Left lung (tissue), 10 donors: ENCODE measurements around the gene RIMS4. TPM values are rescaled to one million over a fixed set of nuclear protein-coding genes. Genes with fewer than 3 reads are reported as not detected.
A peak's percentile ranks its signal among the peaks of the same experiment; 100 is the strongest.

Source experiments
- ATAC-seq: fragments of 200-7000 bp; cut with Tn5 transposase; one replicate; pipeline ENCODE4 v1.9.1; 2020; ENCODE audit warnings: moderate library complexity
- DNase-seq, 4 donors: peaks; one replicate each; pipeline ENCODE4 v3.0.0-alpha.2; 2013 to 2020
- H3K27ac ChIP-seq, 2 donors: fragments of 200-600 bp; sonication (generic) in 1 of 2; one replicate each; pipeline versions ENCODE4 v1.5.0 to v1.8.0; 2020 to 2021
- H3K27me3 ChIP-seq, 2 donors: fragments of 200-600 bp; sonication (generic) in 1 of 2; one replicate each; pipeline versions ENCODE4 v1.5.0 to v1.8.0; 2020 to 2021
- H3K36me3 ChIP-seq, 2 donors: fragments of 200-600 bp; sonication (generic) in 1 of 2; one replicate each; pipeline versions ENCODE4 v1.5.0 to v1.8.0; 2020 to 2021
- H3K4me1 ChIP-seq, 2 donors: fragments of 200-600 bp; one replicate each; pipeline ENCODE4 v1.8.0; 2021
- H3K4me3 ChIP-seq, 2 donors: fragments of 200-600 bp; sonication (generic) in 1 of 2; one replicate each; pipeline versions ENCODE4 v1.5.0 to v1.8.0; 2020 to 2021; ENCODE audit warnings: mild to moderate bottlenecking in 1 of 2
- H3K9me3 ChIP-seq, 2 donors: fragments of 200-600 bp; sonication (generic) in 1 of 2; one replicate each; pipeline versions ENCODE4 v1.5.0 to v1.8.0; 2020 to 2021
- intact Hi-C, 2 donors: fragments of 100-400 bp; cut with DNase I; formaldehyde crosslinking; loops; one replicate each; pipeline versions ENCODE4 v1.11.2 to v1.14.2; 2022
- polyA plus RNA-seq, 6 donors: library from polyadenylated mRNA; unstranded; fragments of 120-200 nt; gene quantifications; one replicate each; pipeline ENCODE4 v1.2.1, GENCODE V29; 2013; ENCODE audit not compliant: insufficient read length in 6 of 6
- total RNA-seq, 2 donors: library from RNA; stranded (reverse); fragmentation: NEBNext Ultra II Directional; extraction: Animal tissue kit (Norgen Biotek cat#: 25700); gene quantifications; one replicate each; pipeline ENCODE4 v1.2.1, GENCODE V29; 2021
- TF ChIP-seq, protein P1 (sequence below), 2 donors: fragments of 200-600 bp; sonication (generic) in 1 of 2; IDR thresholded peaks; one replicate each; pipeline versions ENCODE4 v1.5.0 to v1.8.0; 2021; ENCODE audit warnings: antibody characterized with exemption in 2 of 2
- donor health status: DM: no; HTN: yes; CAD: no.
- donor health status: DM: no; HTN: no; CAD: no.

RIMS4 gene
- total and polyA plus RNA-seq, 8 donors, result 0.47 to 6.3 (median 4.1) TPM

DNA sequence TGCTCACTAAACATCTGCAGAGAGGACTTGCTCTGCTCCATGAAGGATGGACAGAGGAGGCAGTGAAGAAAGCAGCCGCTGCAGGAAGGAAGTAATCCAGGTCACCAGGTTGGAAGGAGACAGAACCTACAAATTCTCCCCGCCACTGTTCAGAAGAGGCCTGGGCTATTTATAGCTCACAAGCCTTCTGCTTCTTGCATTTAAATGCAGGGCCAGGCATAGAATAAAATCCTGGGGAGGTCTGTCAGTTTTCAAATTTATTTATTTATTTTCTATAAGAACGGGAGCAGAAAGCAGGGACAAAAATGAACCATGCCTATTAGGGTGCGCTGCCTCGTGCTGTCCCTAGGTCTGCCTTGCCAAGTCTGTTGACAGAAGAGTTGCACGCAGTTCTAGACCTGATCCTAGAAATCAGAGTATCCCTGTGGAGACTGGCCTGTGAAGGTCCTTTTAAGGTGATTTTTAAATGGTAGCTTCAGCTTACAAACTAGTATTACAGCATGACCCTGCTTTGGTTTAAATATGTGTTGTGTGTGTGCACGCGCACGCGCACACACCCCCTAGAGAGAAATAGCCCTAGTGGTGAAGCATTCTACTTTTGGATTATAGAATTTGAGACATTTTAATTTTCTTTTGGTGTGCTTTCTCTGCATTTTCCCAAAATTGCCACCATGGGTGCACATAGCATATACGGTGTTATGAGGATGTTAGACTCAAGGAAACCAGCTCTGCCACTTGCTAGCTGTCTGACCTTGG, 19.5 kb downstream of the RIMS4 start:
- Histone ChIP-seq H3K4me3 (no peak overlapping the region), H3K9me3 (no peaks in the 10 kb centered on the region), H3K4me1 (no peaks in the 10 kb centered on the region), H3K27ac (no peak overlapping the region), H3K36me3 (no peaks in the 10 kb centered on the region), H3K27me3 (peaks cover 0 to 10% of the 10 kb centered on the region in 2 donors)
- intact Hi-C loops, result no loop called here
- ATAC-seq, result no peak
- TF ChIP-seq, protein P1, sequence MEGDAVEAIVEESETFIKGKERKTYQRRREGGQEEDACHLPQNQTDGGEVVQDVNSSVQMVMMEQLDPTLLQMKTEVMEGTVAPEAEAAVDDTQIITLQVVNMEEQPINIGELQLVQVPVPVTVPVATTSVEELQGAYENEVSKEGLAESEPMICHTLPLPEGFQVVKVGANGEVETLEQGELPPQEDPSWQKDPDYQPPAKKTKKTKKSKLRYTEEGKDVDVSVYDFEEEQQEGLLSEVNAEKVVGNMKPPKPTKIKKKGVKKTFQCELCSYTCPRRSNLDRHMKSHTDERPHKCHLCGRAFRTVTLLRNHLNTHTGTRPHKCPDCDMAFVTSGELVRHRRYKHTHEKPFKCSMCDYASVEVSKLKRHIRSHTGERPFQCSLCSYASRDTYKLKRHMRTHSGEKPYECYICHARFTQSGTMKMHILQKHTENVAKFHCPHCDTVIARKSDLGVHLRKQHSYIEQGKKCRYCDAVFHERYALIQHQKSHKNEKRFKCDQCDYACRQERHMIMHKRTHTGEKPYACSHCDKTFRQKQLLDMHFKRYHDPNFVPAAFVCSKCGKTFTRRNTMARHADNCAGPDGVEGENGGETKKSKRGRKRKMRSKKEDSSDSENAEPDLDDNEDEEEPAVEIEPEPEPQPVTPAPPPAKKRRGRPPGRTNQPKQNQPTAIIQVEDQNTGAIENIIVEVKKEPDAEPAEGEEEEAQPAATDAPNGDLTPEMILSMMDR (IDR thresholded peaks at IDR 0.05), result no peak
- no peak for DNase-seq

DNA sequence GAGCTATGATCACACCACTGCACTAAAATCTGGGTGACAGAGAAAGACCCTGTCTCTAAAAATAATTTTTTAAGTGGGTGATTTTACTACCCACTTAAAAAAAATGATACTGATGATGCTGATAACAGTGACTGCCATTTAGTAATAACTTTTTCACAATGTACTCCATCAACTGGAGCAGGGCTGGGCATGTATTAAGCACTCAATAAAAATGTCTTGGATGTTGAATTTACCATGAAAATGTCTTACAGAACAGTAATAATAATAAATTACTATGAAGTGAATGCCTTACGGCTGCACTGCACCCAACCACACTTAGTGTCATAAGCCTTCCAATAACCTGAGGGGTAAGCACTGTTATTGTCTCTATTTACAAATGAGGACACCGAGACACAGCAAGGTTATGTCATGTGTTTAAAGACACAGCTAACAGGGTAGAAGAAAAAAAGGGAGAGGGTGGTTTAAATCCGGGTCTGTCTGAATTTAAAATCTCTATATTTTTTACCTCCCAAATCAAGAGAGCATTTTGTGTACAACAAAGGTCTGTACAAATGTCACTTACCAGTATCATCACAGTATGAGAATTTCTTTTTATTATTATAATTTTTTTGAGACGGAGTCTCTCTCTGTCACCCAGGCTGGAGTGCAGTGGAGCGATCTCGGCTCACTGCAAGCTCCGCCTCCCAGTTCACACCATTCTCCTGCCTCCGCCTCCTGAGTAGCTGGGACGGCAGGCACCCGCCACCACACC, 21.5 kb downstream of the RIMS4 start:
- Histone ChIP-seq H3K9me3 (no peaks in the 10 kb centered on the region), H3K4me3 (no peak overlapping the region), H3K27me3 (peaks cover 0 to 10% of the 10 kb centered on the region in 2 donors), H3K4me1 (no peaks in the 10 kb centered on the region), H3K27ac (no peak overlapping the region), H3K36me3 (no peaks in the 10 kb centered on the region)
- no peak for DNase-seq
- intact Hi-C loops, result no loop called here
- TF ChIP-seq, protein P1 (IDR thresholded peaks at IDR 0.05), result no peak
- ATAC-seq, result no peak

DNA sequence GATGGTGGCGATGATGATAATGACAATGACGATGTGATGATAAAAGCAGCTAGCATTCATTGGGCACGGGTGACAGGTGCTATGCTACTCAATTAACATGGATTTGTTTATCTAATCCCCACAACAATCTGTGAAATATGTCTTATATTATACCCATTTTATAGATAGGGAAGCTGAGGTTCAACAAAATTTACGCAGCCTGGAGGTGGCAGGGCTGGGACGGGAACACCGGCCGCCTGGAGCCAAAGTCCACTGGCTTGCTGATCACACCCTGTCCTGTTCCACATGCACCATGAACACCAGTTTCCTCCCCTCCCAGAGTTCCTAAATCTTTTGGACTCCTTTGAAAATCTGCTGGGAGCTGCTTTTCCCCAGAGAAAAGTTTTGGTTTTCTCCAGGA, 23.0 kb downstream of the RIMS4 start:
- Histone ChIP-seq H3K9me3 (no peaks in the 10 kb centered on the region), H3K27me3 (peaks cover 0 to 10% of the 10 kb centered on the region in 2 donors), H3K4me1 (no peaks in the 10 kb centered on the region), H3K27ac (no peak overlapping the region), H3K36me3 (no peaks in the 10 kb centered on the region), H3K4me3 (no peak overlapping the region)
- ATAC-seq, result no peak
- peak in 1 of 4 donors; percentile 43 for DNase-seq
- intact Hi-C loops, result no loop called here
- TF ChIP-seq, protein P1 (IDR thresholded peaks at IDR 0.05), result no peak

GRCh38 chr20:44785768-44786167, 24.6 kb downstream of the RIMS4 start:
- no peaks in the 10 kb centered on the region for H3K4me1 ChIP-seq
- no peaks in the 10 kb centered on the region for H3K36me3 ChIP-seq
- TF ChIP-seq, protein P1 (IDR thresholded peaks at IDR 0.05), result no peak
- DNase-seq, result no peak
- no peak for ATAC-seq
- no peak overlapping the region for H3K4me3 ChIP-seq
- H3K27ac ChIP-seq, result no peak overlapping the region
- H3K27me3 ChIP-seq, result peaks cover 0 to 13% of the 10 kb centered on the region in 2 donors
- H3K9me3 ChIP-seq, result no peaks in the 10 kb centered on the region
- intact Hi-C loops, result no loop called here

GRCh38 chr20:44784688-44785087, 25.7 kb downstream of the RIMS4 start:
- Histone ChIP-seq H3K4me3 (no peak overlapping the region), H3K36me3 (no peaks in the 10 kb centered on the region), H3K27ac (no peak overlapping the region), H3K27me3 (peaks cover 0 to 9% of the 10 kb centered on the region in 2 donors), H3K9me3 (no peaks in the 10 kb centered on the region), H3K4me1 (no peaks in the 10 kb centered on the region)
- DNase-seq, result no peak
- TF ChIP-seq, protein P1 (IDR thresholded peaks at IDR 0.05), result no peak
- ATAC-seq, result no peak
- intact Hi-C loops, result no loop called here
